ENCODE measurements around the gene CTDNEP1. TPM values are rescaled to one million over a fixed set of nuclear protein-coding genes. Genes with fewer than 3 reads are reported as not detected.

Gene CTDNEP1
- total RNA-seq, 2 experiments from 2014 or later = 79.3 to 80.7 TPM

GRCh38 chr17:7238420-7239090 lies 13.0 kb downstream of the CTDNEP1 start:
- POLR2A ChIA-PET = interaction anchor here (0.7 to 17.0 kb wide), 15 partner anchors 12 to 882 kb away, joined by 3 to 234 read pairs (median 4); partner anchors contain the start of genes ACADVL, ACAP1, CTDNEP1 and DLG4
- H3K27me3 ChIP-seq (ENCODE audit: control insufficient read depth in 1 of 2, insufficient read depth in 2 of 2, low read length in 2 of 2) = no peaks in the 10 kb centered on the region
- peaks cover 82% of the 10 kb centered on the region for H3K36me3 Mint-ChIP-seq (ENCODE audit: low read depth)
- H3K27ac Mint-ChIP-seq = peak overlapping the region; percentile 93
- peak overlapping the region; percentile 88 for H3K27ac ChIP-seq (ENCODE audit: low read depth in 1 of 2, low read length in 2 of 2)
- H3K9me3 ChIP-seq (ENCODE audit: control insufficient read depth in 1 of 2, insufficient read depth in 1 of 2, low read length in 2 of 2) = no peaks in the 10 kb centered on the region
- H3K27me3 Mint-ChIP-seq = peaks cover 4% of the 10 kb centered on the region
- CTCF ChIA-PET = interaction anchor here (1.8 kb wide), 1 partner anchor 18 kb away, joined by 5 read pairs; no protein-coding TSS in a partner anchor
- peak overlapping the region; percentile 93 for H3K4me3 ChIP-seq (ENCODE audit: low read length)
- TF ChIP-seq, protein P1, sequence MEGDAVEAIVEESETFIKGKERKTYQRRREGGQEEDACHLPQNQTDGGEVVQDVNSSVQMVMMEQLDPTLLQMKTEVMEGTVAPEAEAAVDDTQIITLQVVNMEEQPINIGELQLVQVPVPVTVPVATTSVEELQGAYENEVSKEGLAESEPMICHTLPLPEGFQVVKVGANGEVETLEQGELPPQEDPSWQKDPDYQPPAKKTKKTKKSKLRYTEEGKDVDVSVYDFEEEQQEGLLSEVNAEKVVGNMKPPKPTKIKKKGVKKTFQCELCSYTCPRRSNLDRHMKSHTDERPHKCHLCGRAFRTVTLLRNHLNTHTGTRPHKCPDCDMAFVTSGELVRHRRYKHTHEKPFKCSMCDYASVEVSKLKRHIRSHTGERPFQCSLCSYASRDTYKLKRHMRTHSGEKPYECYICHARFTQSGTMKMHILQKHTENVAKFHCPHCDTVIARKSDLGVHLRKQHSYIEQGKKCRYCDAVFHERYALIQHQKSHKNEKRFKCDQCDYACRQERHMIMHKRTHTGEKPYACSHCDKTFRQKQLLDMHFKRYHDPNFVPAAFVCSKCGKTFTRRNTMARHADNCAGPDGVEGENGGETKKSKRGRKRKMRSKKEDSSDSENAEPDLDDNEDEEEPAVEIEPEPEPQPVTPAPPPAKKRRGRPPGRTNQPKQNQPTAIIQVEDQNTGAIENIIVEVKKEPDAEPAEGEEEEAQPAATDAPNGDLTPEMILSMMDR (IDR thresholded peaks at IDR 0.05) = no peak
- H3K9me3 Mint-ChIP-seq = no peaks in the 10 kb centered on the region
- peak in 5 of 14 experiments; percentile 27 to 75 (median 57) for DNase-seq
- H3K36me3 ChIP-seq (ENCODE audit: insufficient read depth, low read length) = peaks cover 34% of the 10 kb centered on the region
- peaks cover 65% of the 10 kb centered on the region for H3K4me1 Mint-ChIP-seq (ENCODE audit: low read depth)
- no peak for ATAC-seq (ENCODE audit: poor library complexity)
- peak overlapping the region; percentile 94 for H3K4me3 Mint-ChIP-seq
- peaks cover 68% of the 10 kb centered on the region for H3K4me1 ChIP-seq (ENCODE audit: insufficient read depth, low read length)
- intact Hi-C loops (cut with DNase I, micrococcal nuclease) = loop anchor here (1.0 to 10.0 kb wide), 2 partner anchors 335 to 606 kb away; no protein-coding TSS in a partner anchor

DNA sequence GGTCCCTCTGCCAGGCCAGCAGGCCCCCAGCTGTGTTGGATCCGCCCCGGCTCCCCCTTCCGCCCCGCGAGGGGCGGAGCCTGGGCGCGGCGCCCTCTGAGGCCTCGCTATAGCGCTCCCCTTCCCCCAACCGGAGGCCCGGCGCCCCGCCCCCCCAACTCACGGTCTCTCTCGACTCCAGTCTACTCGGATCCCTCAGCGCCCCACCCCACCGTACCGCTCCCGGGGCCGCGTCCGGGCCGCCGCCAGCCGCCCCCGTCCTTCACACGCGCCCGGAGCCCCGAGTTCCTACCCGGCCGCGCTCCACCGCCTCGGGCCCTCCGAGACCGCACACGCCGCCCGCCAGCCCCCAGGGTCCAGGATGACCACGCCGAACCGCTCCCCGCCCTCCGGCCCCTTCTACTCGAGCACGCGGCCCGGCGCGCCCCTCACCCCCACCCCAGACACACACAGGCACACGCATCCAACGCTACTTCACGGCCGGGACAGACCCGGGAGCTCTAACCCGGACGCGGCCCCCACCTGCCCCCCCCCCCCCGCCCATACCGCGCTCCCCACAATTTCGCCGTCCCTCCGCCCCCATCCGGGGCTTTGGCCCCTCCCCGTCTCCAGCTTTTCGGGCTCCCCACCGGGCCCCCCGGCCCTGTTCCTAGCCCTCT lies 13.6 kb downstream of the CTDNEP1 start:
- Histone ChIP-seq H3K4me3 (ENCODE audit: low read length) (peak overlapping the region; percentile 93), H3K27me3 (ENCODE audit: control insufficient read depth in 1 of 2, insufficient read depth in 2 of 2, low read length in 2 of 2) (no peaks in the 10 kb centered on the region), H3K27ac (ENCODE audit: low read depth in 1 of 2, low read length in 2 of 2) (peak overlapping the region; percentile 39 to 88), H3K9me3 (ENCODE audit: control insufficient read depth in 1 of 2, insufficient read depth in 1 of 2, low read length in 2 of 2) (no peaks in the 10 kb centered on the region), H3K36me3 (ENCODE audit: insufficient read depth, low read length) (peaks cover 34% of the 10 kb centered on the region), H3K4me1 (ENCODE audit: insufficient read depth, low read length) (peaks cover 69% of the 10 kb centered on the region)
- TF ChIP-seq, protein P1 (IDR thresholded peaks at IDR 0.05) = no peak
- peak overlapping the region; percentile 93 for H3K27ac Mint-ChIP-seq
- no peaks in the 10 kb centered on the region for H3K9me3 Mint-ChIP-seq
- ChIA-PET CTCF (interaction anchor here (1.8 kb wide), 1 partner anchor 17 kb away, joined by 5 read pairs; no protein-coding TSS in a partner anchor), POLR2A (interaction anchor here (0.7 to 17.0 kb wide), 15 partner anchors 13 to 882 kb away, joined by 3 to 234 read pairs (median 4); partner anchors contain the start of genes ACADVL, ACAP1, CTDNEP1 and DLG4)
- H3K4me3 Mint-ChIP-seq = peak overlapping the region; percentile 94
- peaks cover 4% of the 10 kb centered on the region for H3K27me3 Mint-ChIP-seq
- peaks cover 78% of the 10 kb centered on the region for H3K36me3 Mint-ChIP-seq (ENCODE audit: low read depth)
- intact Hi-C loops (cut with DNase I, micrococcal nuclease) = loop anchor here (1.0 to 10.0 kb wide), 2 partner anchors 18 to 607 kb away; no protein-coding TSS in a partner anchor
- DNase-seq (peak; percentile 63 to 91 (median 81)), ATAC-seq (ENCODE audit: poor library complexity) (peak; percentile 12)
- H3K4me1 Mint-ChIP-seq (ENCODE audit: low read depth) = peaks cover 68% of the 10 kb centered on the region

DNA sequence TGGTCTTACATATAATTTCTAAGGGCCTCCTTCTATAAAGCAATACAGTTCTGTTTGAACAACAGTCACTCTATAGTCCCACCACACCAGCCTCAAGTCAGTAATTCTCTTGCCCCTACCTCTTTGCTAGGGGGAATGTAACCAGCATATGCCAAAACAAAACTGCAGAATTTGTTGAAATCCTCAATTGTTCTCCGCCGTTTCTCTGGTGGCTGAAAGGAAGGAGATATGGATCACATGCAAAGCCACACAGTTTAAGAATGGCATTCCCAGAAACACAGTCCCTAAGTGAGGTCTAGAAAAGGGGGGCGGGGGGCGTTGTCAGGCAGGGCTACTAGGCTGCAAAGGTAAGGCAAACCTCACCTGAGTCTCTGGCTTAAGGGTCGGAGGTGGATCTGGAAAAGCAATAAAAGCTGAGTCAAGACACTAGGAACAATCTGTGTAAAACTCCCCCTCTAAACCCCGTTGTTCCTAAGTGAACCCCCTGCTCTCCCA lies 14.2 kb downstream of the CTDNEP1 start:
- no peaks in the 10 kb centered on the region for H3K27me3 ChIP-seq (ENCODE audit: control insufficient read depth in 1 of 2, insufficient read depth in 2 of 2, low read length in 2 of 2)
- intact Hi-C loops (cut with DNase I, micrococcal nuclease) = loop anchor here (1.0 to 10.0 kb wide), 2 partner anchors 17 to 607 kb away; no protein-coding TSS in a partner anchor
- no peak for ATAC-seq (ENCODE audit: poor library complexity)
- no peak for DNase-seq
- peak overlapping the region; percentile 93 for H3K4me3 ChIP-seq (ENCODE audit: low read length)
- H3K9me3 ChIP-seq (ENCODE audit: control insufficient read depth in 1 of 2, insufficient read depth in 1 of 2, low read length in 2 of 2) = no peaks in the 10 kb centered on the region
- Mint-ChIP-seq H3K27ac (peak overlapping the region; percentile 93), H3K4me3 (peak overlapping the region; percentile 94), H3K4me1 (ENCODE audit: low read depth) (peaks cover 65% of the 10 kb centered on the region), H3K36me3 (ENCODE audit: low read depth) (peaks cover 74% of the 10 kb centered on the region), H3K9me3 (no peaks in the 10 kb centered on the region), H3K27me3 (no peaks in the 10 kb centered on the region)
- CTCF ChIA-PET = interaction anchor here (1.8 to 3.5 kb wide), 2 partner anchors 16 kb away, joined by 5 to 19 read pairs; partner anchors contain the start of genes ACADVL and DLG4
- H3K27ac ChIP-seq (ENCODE audit: low read depth in 1 of 2, low read length in 2 of 2) = peak overlapping the region in 1 of 2 donors; percentile 88
- peaks cover 34% of the 10 kb centered on the region for H3K36me3 ChIP-seq (ENCODE audit: insufficient read depth, low read length)
- POLR2A ChIA-PET = interaction anchor here (0.7 to 17.0 kb wide), 10 partner anchors 13 to 883 kb away, joined by 3 to 234 read pairs (median 4); partner anchors contain the start of genes ACADVL, ACAP1, CTDNEP1 and DLG4
- TF ChIP-seq, protein P1 (IDR thresholded peaks at IDR 0.05) = no peak
- H3K4me1 ChIP-seq (ENCODE audit: insufficient read depth, low read length) = peaks cover 72% of the 10 kb centered on the region

Measured in CD4-positive, alpha-beta T cell (primary cell).